Measurements from ENCODE around the gene SLIT3.

Gene SLIT3

GRCh38 chr5:169298193-169298592 is 2.7 kb downstream of the SLIT3 start:
- DNase-seq, result no peak

GRCh38 chr5:169296419-169297143 is 4.4 kb downstream of the SLIT3 start:
- no peak for DNase-seq

GRCh38 chr5:169295306-169295705 is 5.6 kb downstream of the SLIT3 start:
- DNase-seq, result no peak

GRCh38 chr5:169294621-169295020 is 6.3 kb downstream of the SLIT3 start:
- DNase-seq, result no peak

- no peak for DNase-seq
Observed at GRCh38 chr5:169291877-169292276, 9.1 kb downstream of the SLIT3 start.

- DNase-seq, result no peak
Observed at GRCh38 chr5:169290895-169291294, 10.0 kb downstream of the SLIT3 start.

- DNase-seq, result no peak
Observed at GRCh38 chr5:169289520-169289919, 11.4 kb downstream of the SLIT3 start.

- DNase-seq, result no peak
Observed at GRCh38 chr5:169288066-169288930, 12.6 kb downstream of the SLIT3 start.

GRCh38 chr5:169287529-169287928 is 13.4 kb downstream of the SLIT3 start:
- no peak for DNase-seq

GRCh38 chr5:169286572-169287300 is 14.2 kb downstream of the SLIT3 start:
- DNase-seq, result no peak

- DNase-seq, result no peak
Observed at GRCh38 chr5:169283887-169284286, 17.1 kb downstream of the SLIT3 start.

GRCh38 chr5:169281625-169282024 is 19.3 kb downstream of the SLIT3 start:
- no peak for DNase-seq

GRCh38 chr5:169280696-169281095 is 20.2 kb downstream of the SLIT3 start:
- DNase-seq, result no peak

- DNase-seq, result no peak
Observed at GRCh38 chr5:169280286-169280685, 20.7 kb downstream of the SLIT3 start.

- DNase-seq, result no peak
Observed at GRCh38 chr5:169279125-169279524, 21.8 kb downstream of the SLIT3 start.

- no peak for DNase-seq
Observed at GRCh38 chr5:169273881-169274280, 27.1 kb downstream of the SLIT3 start.

- no peak for DNase-seq
Observed at GRCh38 chr5:169273451-169273850, 27.5 kb downstream of the SLIT3 start.

GRCh38 chr5:169272731-169273427 is 28.1 kb downstream of the SLIT3 start:
- DNase-seq, result no peak

GRCh38 chr5:169272111-169272510 is 28.8 kb downstream of the SLIT3 start:
- DNase-seq, result no peak

- no peak for DNase-seq
Observed at GRCh38 chr5:169270827-169271226, 30.1 kb downstream of the SLIT3 start.

GRCh38 chr5:169268019-169268418 is 32.9 kb downstream of the SLIT3 start:
- no peak for DNase-seq

GRCh38 chr5:169265888-169266287 is 35.1 kb downstream of the SLIT3 start:
- no peak for DNase-seq

GRCh38 chr5:169263591-169263990 is 37.3 kb downstream of the SLIT3 start:
- no peak for DNase-seq
